Natural killer cell (primary cell): Measurements from ENCODE around the gene EPX. TPM values are rescaled to one million over a fixed set of nuclear protein-coding genes. Genes with fewer than 3 reads are reported as not detected.

ENCODE experiments used
- ATAC-seq, 3 donors: fragments of 150-1000 bp in 2 of 3; fragments of 200-7000 bp in 1 of 3; cut with Tn5 transposase; 1 replicate in 1 of 3; 2 replicates in 2 of 3; pipeline ENCODE4 v1.10.0; 2021; ENCODE audit warnings: mild to moderate bottlenecking in 2 of 3, moderate library complexity in 2 of 3
- DNase-seq, 2 donors: peaks; one replicate each; pipeline versions ENCODE4 v3.0.0 to v3.0.0-alpha.2; 2013 to 2021; ENCODE audit warnings: mixed read lengths in 1 of 2
- H3K27ac ChIP-seq: one replicate; pipeline ENCODE4 v1.5.1; 2013; ENCODE audit warnings: mild to moderate bottlenecking, low read length
- H3K27me3 ChIP-seq: one replicate; pipeline ENCODE4 v1.6.1; 2013; ENCODE audit warnings: low read length; ENCODE audit not compliant: control insufficient read depth, insufficient read depth
- H3K36me3 ChIP-seq: one replicate; pipeline ENCODE4 v1.6.1; 2013; ENCODE audit warnings: low read length; ENCODE audit not compliant: control insufficient read depth, insufficient read depth
- H3K4me1 ChIP-seq: one replicate; pipeline ENCODE4 v1.6.1; 2013; ENCODE audit warnings: low read length; ENCODE audit not compliant: control insufficient read depth, insufficient read depth
- H3K4me3 ChIP-seq: one replicate; pipeline ENCODE4 v1.5.1; 2013; ENCODE audit warnings: low read length
- H3K9me3 ChIP-seq: one replicate; pipeline ENCODE4 v1.6.1; 2013; ENCODE audit warnings: low read length; ENCODE audit not compliant: control insufficient read depth, insufficient read depth
- H3K27ac Mint-ChIP-seq, 2 donors: one replicate each; pipeline ENCODE4 v1.8.0; 2022; ENCODE audit warnings: mild to moderate bottlenecking in 2 of 2, mixed read lengths in 2 of 2, moderate library complexity in 1 of 2
- H3K27me3 Mint-ChIP-seq, 2 donors: one replicate each; pipeline ENCODE4 v1.8.0; 2022; ENCODE audit warnings: low read depth in 2 of 2, mixed read lengths in 2 of 2
- H3K36me3 Mint-ChIP-seq: one replicate; pipeline ENCODE4 v1.8.0; 2022; ENCODE audit warnings: mixed read lengths
- H3K4me1 Mint-ChIP-seq, 2 donors: one replicate each; pipeline ENCODE4 v1.8.0; 2022; ENCODE audit warnings: mixed read lengths in 2 of 2
- H3K4me3 Mint-ChIP-seq: one replicate; pipeline ENCODE4 v1.8.0; 2022; ENCODE audit warnings: mild to moderate bottlenecking, moderate library complexity, mixed read lengths
- H3K9me3 Mint-ChIP-seq, 2 donors: one replicate each; pipeline ENCODE4 v1.8.0; 2022; ENCODE audit warnings: mixed read lengths in 2 of 2
- WGBS: methylation state at CpG from one replicate; pipeline ENCODE4 v1.1.7; 2013; ENCODE audit warnings: missing lambda C conversion rate; ENCODE audit not compliant: insufficient coverage; 5-methylcytosine and 5-hydroxymethylcytosine counted together
- intact Hi-C: fragments of 100-400 bp; cut with micrococcal nuclease; formaldehyde crosslinking; loops from one replicate; pipeline ENCODE4 v1.14.2; 2022
- total RNA-seq, 4 donors: library from RNA; stranded (reverse); fragments of 120-200 nt in 1 of 4; gene quantifications; one replicate each; pipeline versions ENCODE4 v1.2.3 to v1.2.4, GENCODE V29; 2013 to 2022
- TF ChIP-seq, protein P1 (sequence below): fragments of 200-600 bp; IDR thresholded peaks from one replicate; pipeline ENCODE4 v1.8.0; 2022; ENCODE audit warnings: antibody characterized with exemption

EPX gene
- total RNA-seq, 3 donors from 2014 or later (not counting 1 experiment from before 2014, with no cell fraction given) = not detected

DNA sequence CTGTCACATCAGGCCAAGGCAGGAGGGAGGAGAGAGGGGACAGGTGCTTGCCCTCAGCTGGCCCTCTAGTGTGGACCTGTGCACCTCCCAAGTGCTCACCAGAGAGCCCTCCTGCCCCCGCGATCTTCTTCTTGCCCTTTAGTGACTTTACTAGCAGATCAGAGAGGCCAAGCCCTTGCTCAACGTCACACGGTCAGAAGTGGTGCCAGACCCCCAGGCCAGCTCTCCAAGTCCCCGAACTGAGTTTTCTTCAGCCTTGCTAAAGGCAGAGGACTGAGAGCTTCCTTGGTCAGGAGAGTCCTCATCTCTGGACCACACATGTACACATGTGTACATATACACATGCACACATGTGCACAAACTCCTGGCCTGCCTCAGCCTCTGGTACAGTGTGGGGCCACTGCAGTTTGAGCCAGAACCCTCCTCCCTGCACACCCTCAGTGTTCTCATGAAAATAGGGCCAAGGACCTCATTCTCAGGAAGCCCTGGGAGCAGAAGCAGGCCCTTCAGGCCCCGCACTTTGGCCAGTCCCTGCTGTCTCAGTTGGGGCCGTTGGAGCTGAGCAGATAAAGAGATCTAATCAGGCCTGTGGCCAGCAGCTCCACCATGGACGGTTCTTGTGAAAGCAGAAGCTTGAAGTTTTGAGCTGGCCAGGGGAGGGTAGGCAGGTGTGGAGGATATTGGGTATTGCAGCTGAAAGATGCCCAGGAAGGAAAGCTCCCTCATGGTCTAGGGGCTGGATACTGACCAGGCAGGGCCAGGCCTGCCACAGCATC lies 7.4 kb upstream of the EPX start:
- ATAC-seq = peak in 1 of 3 donors; percentile 54
- no peaks in the 10 kb centered on the region for H3K36me3 Mint-ChIP-seq
- WGBS = 76% methylated on average over 8 of the region's 8 CpGs

DNA sequence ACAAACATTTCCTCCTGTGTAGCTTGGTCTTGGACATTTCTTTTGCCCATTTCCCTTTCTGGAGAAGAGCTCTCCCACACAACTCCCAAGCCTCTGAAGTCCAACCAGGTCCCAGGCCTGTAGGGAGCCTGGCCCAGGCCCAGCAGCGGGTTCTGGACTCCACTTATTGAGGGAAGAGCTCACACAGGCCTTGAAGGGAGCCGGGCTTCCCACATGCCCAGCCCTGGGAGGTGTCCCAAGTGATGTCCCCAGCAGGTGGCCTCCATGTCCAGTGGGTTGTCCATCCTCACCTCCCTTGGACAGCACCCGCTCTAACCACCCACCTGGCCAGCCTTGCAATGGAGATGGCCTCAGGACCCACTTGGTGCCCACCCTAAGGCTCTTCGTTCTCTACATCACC lies 5.9 kb upstream of the EPX start:
- no peak for ATAC-seq
- intact Hi-C loops = no loop called here
- Histone ChIP-seq H3K27ac (no peak overlapping the region), H3K27me3 (no peaks in the 10 kb centered on the region), H3K36me3 (no peaks in the 10 kb centered on the region), H3K4me1 (no peaks in the 10 kb centered on the region), H3K4me3 (no peak overlapping the region), H3K9me3 (no peaks in the 10 kb centered on the region)
- Mint-ChIP-seq H3K4me1 (peaks cover 0 to 6% of the 10 kb centered on the region in 2 donors), H3K9me3 (no peaks in the 10 kb centered on the region), H3K27ac (no peak overlapping the region), H3K27me3 (peaks cover 6 to 21% of the 10 kb centered on the region in 2 donors), H3K4me3 (no peak overlapping the region), H3K36me3 (no peaks in the 10 kb centered on the region)
- TF ChIP-seq, protein P1, sequence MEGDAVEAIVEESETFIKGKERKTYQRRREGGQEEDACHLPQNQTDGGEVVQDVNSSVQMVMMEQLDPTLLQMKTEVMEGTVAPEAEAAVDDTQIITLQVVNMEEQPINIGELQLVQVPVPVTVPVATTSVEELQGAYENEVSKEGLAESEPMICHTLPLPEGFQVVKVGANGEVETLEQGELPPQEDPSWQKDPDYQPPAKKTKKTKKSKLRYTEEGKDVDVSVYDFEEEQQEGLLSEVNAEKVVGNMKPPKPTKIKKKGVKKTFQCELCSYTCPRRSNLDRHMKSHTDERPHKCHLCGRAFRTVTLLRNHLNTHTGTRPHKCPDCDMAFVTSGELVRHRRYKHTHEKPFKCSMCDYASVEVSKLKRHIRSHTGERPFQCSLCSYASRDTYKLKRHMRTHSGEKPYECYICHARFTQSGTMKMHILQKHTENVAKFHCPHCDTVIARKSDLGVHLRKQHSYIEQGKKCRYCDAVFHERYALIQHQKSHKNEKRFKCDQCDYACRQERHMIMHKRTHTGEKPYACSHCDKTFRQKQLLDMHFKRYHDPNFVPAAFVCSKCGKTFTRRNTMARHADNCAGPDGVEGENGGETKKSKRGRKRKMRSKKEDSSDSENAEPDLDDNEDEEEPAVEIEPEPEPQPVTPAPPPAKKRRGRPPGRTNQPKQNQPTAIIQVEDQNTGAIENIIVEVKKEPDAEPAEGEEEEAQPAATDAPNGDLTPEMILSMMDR = no peak
- 85% methylated on average over 4 of the region's 4 CpGs for WGBS
- no peak for DNase-seq

More for the DNA sequence above, 7.4 kb upstream of the EPX start:
- Histone ChIP-seq H3K27me3 (no peaks in the 10 kb centered on the region), H3K4me3 (no peak overlapping the region), H3K36me3 (no peaks in the 10 kb centered on the region), H3K9me3 (no peaks in the 10 kb centered on the region), H3K27ac (no peak overlapping the region), H3K4me1 (no peaks in the 10 kb centered on the region)
- intact Hi-C loops = no loop called here
- Mint-ChIP-seq H3K27ac (no peak overlapping the region), H3K4me3 (no peak overlapping the region), H3K27me3 (peaks cover 6 to 21% of the 10 kb centered on the region in 2 donors), H3K4me1 (peaks cover 0 to 6% of the 10 kb centered on the region in 2 donors), H3K9me3 (no peaks in the 10 kb centered on the region)
- no peak for DNase-seq
- TF ChIP-seq, protein P1 = no peak

DNA sequence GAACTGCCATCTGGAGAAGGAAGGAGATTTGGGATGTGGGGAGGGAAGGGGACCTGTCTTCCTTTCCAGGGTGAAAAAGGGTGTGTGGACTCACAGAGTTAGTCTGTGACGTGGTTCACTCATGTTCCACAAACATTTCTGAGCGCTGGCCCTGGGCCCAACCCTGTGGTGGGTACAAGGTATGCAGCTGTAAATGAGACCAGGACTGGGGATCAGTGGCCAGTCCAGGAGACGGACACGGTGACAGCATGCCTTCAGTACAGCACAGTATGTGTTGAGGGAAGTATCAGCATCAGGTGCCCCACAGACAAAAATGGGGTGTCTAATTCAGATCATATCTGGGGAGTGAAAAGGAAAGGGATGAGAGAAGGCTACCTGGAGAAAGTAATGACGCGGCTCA lies 5.5 kb upstream of the EPX start:
- DNase-seq = no peak
- Mint-ChIP-seq H3K4me1 (peaks cover 0 to 6% of the 10 kb centered on the region in 2 donors), H3K27ac (no peak overlapping the region), H3K36me3 (no peaks in the 10 kb centered on the region), H3K4me3 (no peak overlapping the region), H3K27me3 (peaks cover 6 to 21% of the 10 kb centered on the region in 2 donors), H3K9me3 (no peaks in the 10 kb centered on the region)
- intact Hi-C loops = no loop called here
- H3K4me3 ChIP-seq = no peak overlapping the region
- H3K4me1 ChIP-seq = no peaks in the 10 kb centered on the region
- no peaks in the 10 kb centered on the region for H3K36me3 ChIP-seq
- over 99% methylated on average over 6 of the region's 6 CpGs for WGBS
- no peaks in the 10 kb centered on the region for H3K9me3 ChIP-seq
- no peaks in the 10 kb centered on the region for H3K27me3 ChIP-seq
- no peak for ATAC-seq
- H3K27ac ChIP-seq = no peak overlapping the region
- TF ChIP-seq, protein P1 = no peak

DNA sequence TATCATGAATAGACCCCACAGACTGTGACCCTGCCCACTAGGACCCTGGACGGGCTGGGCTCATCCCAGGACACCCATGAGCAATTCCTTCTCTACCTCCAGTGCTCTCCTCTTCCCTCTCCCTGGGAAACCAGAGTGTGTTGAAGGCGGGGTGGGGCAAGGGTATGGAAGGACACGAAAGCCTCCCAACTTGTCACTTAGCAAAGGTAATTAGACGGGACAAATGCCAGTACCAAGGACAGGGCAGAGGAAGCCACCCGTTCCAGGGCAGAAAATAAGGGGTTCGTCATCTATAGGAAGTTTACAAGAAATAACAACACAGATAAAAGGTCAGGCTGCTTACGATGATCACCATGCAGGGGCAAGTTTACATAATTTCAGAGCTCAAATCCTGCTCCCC lies 4.9 kb upstream of the EPX start:
- Mint-ChIP-seq H3K36me3 (no peaks in the 10 kb centered on the region), H3K4me1 (peaks cover 0 to 6% of the 10 kb centered on the region in 2 donors), H3K4me3 (no peak overlapping the region), H3K27ac (no peak overlapping the region), H3K9me3 (no peaks in the 10 kb centered on the region), H3K27me3 (peaks cover 6 to 21% of the 10 kb centered on the region in 2 donors)
- no peaks in the 10 kb centered on the region for H3K36me3 ChIP-seq
- TF ChIP-seq, protein P1 = no peak
- 84% methylated on average over 7 of the region's 7 CpGs for WGBS
- H3K27me3 ChIP-seq = no peaks in the 10 kb centered on the region
- intact Hi-C loops = no loop called here
- DNase-seq (no peak), ATAC-seq (no peak)
- H3K4me3 ChIP-seq = no peak overlapping the region
- H3K27ac ChIP-seq = no peak overlapping the region
- H3K9me3 ChIP-seq = no peaks in the 10 kb centered on the region
- H3K4me1 ChIP-seq = no peaks in the 10 kb centered on the region
